OCI-M1 (cell line): ENCODE data around the gene TTC7B.
"Not testable (repeated sequence)": the region's sequence is repeated elsewhere in the genome, so short reads cannot be mapped to it uniquely, and the experiment has no call there.

Experiments used
- DNase-seq: peaks from one replicate; lab custom pipeline; 2025; lab: John Stamatoyannopoulos, UW

TTC7B gene, protein sequence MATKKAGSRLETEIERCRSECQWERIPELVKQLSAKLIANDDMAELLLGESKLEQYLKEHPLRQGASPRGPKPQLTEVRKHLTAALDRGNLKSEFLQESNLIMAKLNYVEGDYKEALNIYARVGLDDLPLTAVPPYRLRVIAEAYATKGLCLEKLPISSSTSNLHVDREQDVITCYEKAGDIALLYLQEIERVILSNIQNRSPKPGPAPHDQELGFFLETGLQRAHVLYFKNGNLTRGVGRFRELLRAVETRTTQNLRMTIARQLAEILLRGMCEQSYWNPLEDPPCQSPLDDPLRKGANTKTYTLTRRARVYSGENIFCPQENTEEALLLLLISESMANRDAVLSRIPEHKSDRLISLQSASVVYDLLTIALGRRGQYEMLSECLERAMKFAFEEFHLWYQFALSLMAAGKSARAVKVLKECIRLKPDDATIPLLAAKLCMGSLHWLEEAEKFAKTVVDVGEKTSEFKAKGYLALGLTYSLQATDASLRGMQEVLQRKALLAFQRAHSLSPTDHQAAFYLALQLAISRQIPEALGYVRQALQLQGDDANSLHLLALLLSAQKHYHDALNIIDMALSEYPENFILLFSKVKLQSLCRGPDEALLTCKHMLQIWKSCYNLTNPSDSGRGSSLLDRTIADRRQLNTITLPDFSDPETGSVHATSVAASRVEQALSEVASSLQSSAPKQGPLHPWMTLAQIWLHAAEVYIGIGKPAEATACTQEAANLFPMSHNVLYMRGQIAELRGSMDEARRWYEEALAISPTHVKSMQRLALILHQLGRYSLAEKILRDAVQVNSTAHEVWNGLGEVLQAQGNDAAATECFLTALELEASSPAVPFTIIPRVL

DNA sequence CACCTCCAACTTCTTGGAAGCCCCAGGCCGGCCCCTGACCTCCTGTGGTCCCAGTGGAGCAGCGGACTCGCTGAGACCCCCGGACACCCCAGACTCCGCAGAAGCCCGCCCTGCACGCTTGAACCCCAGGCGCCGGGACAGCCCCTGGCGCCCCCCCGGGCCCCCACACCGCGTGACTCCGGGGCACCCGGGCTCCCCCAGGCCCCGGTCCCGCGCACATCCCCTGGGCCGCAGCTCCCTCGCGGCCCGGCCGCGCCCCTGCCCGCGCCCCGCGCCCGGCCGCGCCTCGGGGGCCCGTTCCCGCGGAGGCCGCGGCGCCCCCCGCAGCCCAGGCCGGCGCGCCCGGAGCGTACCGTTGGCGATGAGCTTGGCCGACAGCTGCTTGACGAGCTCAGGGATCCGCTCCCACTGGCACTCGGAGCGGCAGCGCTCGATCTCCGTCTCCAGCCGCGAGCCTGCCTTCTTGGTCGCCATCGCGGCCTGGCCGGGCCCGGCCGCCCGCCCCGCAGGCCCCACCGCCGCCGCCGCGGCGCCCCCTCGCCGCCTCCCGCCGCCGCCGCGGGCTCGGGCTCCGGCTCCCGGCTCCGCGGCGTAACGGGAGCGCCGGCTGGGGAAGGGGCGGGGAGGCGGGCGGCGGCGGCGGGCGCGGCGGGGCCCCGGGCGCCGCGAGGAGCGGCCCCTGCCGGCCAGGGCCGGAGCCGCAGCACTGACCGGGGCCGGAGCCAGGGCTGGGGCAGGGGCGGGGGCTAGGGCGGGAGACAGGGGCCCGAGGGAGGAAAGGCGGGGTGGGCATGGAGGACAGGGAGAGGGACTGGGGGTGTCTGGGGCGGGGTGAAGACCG lies at the start of gene TTC7B:
TSS of gene TTC7B (minus strand) at position 609 of the 841 bp plus-strand sequence. CDS start at position 474, 135 bp downstream.
- DNase-seq: peak; percentile 40

DNA sequence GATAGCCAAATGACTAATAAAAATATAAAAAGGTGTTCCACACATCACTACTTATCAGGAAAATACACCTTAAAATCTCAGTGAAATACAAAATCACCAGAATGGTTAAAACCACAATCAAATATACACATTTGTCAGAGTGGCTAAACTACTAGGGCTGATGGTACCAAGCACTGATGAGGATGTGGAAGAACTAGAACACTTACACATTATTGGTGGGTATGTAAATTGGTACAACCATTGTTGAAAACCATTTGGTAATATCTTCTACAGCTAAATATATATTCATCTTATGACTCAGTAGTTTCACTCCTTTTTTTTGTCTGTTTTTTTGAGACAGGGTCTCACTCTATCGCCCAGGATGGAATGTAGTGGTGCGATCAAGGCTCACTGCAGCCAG lies 48.5 kb upstream of the TTC7B start:
- no peak for DNase-seq

DNA sequence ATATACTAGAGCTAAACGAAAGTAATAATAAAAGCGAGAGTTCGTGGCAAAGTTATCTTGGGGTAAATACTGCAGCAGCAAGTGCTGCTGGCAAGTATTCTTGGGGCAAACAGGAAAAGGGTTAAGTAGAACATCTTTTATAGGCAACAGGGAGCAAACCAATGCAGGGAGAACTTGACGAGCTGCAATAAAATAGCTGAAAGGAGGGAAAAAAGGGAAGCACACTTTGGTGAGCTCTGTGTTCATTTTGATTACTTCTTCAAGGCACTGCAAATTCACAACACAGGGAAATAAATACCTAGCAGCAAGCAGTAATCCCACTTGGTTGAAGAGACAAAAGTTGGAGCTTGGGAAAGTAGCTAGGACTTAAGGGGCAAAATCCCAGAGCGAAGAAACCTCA lies 42.3 kb upstream of the TTC7B start:
- DNase-seq: no peak

DNA sequence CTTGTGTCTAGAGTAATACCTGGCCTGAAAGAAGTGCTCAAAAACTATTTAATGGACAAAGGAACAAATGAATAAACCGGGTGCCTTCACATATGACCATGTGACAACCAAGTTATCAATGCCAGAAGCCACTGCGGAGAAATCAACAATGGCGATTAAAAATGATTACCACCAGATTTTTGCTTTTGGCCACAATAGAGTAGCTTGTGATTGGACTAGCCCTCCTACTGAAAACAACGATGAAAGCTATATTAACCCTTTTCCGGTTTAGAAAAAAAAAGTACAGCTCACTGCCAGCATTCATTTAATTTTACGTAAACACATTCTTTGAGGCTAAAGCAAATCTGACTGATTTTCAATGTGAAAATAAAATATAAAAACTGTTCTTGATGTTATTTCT lies 41.6 kb upstream of the TTC7B start:
- no peak for DNase-seq

DNA sequence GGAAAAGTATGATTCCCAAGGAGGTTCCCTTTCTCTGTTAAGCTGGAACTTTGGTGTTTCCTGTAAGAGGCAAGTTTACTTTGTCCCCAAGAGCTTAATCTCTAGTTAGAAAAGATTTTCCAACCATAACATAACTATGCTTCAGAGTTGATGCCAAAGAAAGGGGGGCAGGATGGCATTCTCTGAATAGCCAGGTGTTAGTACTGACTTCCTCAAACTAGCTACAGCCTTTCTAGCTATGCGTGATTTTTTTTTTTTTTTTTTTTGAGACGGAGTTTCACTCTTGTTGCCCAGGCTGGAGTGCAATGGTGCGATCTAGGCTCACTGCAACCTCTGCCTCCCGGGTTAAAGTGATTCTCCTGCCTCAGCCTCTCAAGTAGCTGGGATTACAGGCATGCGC lies 39.9 kb upstream of the TTC7B start:
- DNase-seq: not testable (repeated sequence)

DNA sequence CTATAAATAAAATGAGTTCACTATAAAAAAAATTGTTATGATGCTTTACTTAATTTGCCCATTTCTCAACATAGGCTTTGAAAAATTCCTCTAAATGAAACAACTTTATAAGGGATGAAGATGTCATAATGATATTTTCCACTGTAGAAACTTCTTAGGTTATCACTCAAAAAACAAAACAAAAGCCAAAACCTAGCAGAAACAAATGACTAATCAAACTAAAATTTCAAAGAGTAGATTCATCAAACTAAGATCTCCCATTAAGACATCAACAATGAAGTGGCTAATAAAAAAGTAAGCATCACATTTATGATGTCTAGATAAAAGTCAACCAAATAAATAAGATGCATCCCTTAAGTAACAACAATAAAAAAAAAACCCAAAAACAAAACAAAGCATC lies 36.9 kb upstream of the TTC7B start:
- DNase-seq: no peak

DNA sequence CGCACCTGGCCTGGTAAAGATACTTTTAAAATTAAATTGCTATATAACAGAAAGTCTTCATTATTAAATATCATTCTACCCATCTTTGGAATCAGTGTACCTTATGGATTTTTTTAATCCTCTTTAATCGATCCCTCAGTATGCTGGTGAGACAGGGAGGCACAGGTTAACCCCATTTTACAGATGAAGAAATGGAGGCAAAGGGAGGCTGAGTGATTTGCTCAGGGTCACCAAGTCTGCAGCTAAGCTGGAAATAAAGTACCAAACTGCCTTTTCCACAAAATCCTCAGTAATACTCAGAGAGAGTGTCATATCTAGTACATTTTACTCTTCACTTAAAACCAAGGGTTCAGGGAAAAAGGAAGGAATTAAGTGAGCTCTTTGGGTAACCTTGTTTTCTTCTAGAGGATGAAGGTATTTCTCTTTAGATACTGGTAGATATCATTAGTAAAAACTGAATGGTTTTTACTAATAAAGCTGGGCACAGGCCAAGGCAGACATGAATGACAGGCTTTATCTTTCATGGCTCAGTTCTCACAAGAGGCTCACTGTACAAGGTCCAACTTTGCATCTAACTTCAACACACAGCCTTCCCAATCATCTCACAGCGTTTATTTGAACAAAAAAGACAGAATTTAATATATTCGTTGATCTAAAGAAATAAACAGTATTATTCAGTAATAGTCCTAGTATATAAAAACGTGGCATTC lies 35.3 kb upstream of the TTC7B start:
- DNase-seq: no peak

DNA sequence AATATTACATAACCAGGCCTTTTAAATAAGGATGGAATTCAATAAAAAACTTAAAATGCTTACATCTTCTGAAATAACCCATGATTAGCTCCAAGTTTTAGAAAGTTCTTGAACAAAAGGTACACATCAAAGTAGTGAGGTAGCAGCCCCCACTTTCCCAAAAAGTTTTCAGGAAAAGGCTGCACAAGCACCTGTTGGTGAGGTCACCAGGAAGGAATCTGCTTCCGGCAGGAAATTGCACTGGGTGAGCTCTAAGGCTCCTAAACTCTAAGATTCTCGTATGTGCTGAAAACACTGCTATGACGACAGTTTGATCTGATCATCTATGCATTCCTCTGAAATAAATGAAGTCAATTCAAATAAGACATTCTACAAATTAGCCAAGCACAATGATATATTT lies 34.3 kb upstream of the TTC7B start:
- no peak for DNase-seq

DNA sequence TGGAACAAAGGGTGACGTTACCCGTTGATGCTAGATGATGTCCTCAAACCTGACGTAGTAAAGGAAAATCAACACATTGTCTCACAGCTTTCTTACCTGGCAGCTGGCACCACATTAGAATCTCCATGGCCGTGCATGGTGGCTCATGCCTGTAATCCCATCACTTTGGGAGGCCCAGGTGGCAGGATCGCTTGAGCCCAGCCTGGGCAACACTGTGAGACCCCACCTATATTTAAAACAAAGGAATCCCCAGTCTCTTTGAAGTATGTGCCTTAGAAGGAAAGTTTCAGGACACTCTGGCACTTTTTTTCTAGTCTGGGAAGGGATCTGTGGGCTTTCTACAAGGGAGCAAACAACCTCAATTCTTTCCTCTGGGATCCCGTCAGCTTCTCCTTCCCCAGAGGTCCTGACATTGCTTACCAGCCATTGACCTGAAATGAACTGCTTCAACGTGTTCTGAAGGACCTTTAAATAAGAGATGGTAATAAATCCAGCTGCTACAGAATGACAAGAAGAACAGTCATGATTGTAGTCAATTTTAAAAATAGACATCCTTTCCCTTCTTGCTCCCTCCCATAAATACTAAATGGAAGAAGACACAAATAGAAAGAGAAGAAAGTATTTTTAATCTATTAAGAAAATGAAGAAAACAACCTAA lies 33.7 kb upstream of the TTC7B start:
- no peak for DNase-seq

DNA sequence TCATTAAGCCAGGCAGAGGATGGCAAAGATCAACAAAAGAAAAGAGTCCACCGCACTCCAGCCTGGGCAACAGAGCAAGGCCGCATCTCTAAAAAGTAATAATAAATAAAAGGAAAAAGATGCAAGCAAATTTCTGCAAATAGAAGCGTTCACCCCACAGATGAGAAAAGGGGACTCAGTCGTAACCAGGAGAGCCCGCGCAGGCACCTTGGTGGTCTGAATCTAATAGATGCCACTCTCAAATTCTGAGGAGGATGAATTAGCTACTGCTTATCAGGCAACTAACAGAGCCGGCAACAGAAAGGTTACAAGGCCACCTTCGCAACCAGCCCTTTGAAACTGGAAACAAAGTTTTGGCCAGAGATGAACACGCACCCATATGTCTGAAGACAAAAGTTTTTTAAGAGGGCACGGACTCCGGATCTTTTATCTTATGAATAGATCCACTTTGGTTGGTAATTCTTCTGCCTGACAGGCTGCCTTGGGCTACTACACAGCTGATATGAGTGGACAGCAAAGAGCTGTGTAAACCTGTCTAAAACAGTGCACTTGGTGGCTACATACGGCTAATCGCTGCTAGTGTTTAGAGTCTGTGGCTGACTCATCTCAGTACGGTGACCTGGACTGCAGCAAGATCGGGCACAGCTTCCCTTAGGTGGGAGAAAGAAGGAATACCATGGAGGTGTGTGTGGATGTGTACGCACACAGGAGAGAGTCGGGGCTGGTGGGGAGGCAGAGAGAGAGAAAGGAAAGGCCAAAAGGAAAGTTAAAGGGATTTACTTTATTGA lies 32.9 kb upstream of the TTC7B start:
- no peak for DNase-seq

DNA sequence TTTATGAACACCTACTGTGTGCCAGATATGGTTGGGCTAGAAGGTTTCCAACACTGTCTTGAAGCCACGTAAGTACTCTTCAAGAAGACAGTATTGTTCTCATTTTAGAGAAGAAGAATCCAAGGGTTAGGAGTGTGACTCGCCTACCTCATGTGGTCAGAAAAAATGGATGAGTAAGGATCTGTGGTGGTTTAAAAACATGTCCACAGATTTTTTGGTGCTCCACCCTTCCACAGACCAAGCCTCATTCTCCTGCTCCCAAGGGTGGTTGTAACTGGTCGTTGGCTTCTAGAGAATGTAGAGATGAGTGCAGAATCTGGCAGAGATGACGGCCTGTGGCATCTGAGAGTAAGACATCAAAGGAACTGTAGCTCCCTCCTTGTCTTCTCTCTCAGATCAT lies 30.3 kb upstream of the TTC7B start:
- no peak for DNase-seq

DNA sequence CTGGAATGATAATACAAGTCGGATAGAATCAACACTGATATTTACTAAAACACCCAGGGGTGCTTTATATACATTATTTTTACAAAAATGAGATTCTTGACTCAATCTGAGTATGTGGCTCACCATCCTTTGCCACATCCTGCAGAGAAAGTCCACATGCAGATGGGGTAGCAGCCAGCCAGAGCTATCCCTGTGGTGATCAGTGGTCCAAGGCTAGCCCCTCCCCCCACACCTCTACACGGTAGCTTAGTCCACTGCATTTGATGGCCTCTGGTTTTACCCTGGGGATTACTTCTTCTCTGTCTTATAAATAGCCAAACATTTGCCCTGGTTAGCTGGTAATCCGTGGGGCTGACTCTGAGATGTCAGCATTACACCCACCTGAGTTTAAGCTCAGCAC lies 28.1 kb upstream of the TTC7B start:
- no peak for DNase-seq

DNA sequence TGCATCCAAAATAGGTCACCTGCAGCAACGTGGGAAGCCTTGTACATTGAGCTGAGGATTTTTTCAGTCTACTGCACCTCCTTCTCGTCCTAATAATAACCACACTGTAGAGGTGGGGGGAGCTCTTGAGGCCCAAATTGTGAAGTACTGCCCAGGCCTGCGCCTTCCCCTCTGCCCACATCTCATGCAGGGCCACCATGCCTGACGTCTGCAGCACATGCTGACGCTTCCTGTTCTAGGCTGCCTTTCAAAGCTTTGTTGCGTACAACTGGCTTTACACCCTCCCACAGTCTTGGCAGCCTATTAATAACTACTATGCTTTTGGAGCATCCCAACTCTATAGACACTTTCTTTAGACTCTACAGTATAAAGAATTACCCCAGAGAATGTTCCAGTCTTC lies 26.5 kb upstream of the TTC7B start:
- no peak for DNase-seq

DNA sequence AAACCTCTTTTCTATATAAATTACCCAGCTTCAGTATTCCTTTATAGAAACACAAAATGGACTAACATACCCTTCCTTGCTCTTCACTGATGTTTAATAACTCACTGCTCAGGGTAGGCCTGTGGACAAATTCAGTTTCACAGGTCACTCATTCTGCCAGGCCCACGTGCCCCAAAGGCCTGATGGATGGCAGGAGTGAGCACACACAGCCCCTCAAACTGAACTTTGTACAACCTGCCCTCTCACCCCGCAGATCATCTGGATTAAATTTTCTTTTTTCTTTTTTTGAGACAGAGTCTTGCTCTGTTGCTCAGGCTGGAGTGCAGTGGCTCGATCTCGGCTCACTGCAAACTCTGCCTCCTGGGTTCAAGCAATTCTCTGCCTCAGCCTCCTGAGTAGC lies 24.4 kb upstream of the TTC7B start:
- DNase-seq: not testable (repeated sequence)

DNA sequence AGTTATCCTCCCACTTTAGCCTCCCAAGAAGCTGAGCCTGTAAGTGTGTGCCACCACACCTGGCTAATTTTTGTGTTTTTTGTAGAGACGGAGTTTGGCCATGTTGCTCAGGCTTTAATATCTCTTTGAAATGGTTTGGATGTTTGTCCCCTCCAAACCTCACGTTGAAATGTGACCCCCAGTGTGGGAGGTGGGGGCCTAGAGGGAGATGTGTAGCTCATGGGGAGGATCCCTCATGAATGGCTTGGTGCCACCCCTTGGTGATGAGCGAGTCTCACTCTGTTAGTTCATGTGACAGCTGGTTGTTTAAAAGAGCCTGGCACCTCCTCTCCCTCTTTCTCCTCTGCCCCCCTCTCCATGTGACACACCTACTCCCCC lies 23.6 kb upstream of the TTC7B start:
- no peak for DNase-seq

DNA sequence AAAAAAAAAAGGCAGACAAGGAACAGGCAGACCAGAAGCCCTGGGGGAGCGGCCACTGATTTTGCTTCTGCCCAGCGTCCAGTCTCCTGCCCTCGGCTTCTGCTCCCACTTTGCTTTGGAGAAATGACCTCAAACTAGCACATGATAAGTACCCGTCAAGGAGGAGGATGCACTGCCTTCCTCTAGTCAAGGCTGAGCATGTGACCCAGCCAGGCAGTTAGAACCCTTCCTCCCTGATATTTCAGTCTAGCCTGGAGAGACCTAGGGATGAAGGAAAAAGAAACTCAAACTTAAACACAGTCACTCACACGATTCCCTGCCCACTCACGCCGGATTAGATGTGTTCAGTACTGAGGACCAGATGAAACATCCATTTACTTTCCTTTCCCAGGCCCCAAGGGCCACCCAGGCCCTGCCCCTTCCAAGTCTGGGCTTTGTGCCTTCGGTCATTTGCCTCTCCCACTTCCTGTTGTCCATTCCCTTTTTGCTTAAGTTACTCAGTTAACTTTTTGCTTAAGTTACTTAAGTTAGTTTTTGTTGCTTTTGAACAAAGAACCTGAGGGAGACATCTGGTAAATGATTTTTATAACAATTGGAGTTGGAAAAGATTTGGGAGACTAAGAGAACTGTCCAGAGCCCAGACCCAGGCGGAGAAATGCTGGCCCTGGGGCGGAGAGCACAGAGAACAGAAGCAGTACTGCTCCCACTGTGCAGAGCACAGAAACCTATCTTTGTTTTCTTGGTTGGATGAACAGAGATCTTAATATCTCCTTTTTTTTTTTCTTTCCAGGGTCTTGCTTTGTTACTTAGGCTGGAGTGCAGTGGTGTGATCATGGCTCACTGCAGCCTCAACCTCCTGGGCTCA lies 23.0 kb upstream of the TTC7B start:
- no peak for DNase-seq

DNA sequence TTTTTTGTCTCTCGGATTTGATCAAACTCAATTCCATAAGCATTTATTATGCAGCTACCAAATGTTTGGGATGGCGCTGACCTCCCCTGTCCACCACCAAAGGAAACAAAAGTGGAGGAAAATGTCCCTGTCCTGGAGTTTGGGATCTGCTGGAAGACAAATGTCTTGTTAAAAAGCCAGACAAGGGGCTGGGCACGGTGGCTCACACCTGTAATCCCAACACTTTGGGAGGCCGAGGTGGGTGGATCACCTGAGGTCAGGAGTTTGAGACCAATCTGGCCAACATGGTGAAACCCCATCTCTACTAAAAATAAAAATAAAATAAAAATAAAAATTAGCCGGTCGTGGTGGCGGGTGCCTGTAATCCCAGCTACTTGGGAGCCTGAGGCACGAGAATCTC lies 22.3 kb upstream of the TTC7B start:
- not testable (repeated sequence) for DNase-seq

DNA sequence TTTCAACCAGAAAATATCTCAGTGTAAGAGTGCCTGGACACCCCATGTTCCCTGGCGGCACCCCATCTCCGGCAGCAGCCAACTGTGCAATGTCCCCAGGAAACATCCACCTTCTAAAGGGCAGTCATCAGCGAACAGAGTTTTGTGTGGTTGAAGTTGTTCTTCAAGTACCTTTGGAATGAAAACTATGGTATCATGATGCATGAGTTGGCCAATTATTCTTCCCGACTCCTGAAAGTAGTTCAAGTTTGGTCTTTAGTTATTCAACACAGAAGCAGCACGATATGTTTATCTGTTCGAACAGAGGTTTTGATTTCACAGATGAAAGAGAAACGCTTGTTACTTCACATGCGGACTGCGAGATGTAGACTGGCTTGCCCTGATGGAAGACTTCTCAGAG lies 21.1 kb upstream of the TTC7B start:
- DNase-seq: no peak

DNA sequence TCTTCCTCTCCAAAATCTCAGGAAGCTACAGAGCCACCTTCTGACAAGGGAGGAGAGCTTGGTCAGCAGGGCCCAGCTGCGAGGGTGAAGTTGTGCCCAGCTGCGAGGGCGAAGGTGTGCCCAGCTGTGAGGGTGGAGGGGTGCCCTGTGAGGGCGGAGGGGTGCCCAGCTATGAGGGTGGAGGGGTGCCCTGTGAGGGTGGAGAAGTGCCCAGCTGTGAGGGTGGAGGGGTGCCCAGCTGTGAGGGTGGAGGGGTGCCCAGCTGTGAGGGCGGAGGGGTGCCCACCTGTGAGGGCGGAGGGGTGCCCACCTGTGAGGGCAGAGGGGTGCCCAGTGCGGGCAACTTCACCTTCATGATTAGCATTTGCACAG lies 20.4 kb upstream of the TTC7B start:
- no peak for DNase-seq

DNA sequence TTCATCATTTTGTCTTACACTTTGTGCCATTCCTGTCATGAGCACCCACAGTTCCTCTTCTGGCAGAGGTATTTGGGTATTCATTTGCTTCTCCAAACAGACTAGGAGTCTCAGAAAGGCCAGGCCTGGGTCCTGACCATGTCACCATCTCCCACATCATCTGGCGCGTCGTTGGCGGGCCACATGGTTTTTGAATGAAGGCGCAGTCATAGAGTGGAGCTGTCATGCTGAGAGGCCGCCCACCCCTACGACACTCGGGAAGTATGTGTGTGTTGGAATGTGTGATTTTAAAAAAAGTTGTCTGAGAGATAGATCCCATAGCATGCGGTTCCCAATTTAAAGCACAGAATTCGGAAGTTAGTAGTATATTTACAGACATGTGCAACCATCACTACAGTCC lies 15.6 kb upstream of the TTC7B start:
- no peak for DNase-seq
